Gastroesophageal sphincter (tissue), 3 donors: ENCODE results near the gene CACNB4.

ENCODE experiments used
- CTCF ChIP-seq, 4 experiments: fragments of 200-600 bp in 2 of 4; fragments of 450-650 bp in 2 of 4; sonication (generic) in 1 of 4; IDR thresholded peaks; one replicate each; pipeline ENCODE4 v1.5.1; 2017 to 2019; ENCODE audit warnings: antibody characterized with exemption in 4 of 4, mild to moderate bottlenecking in 2 of 4, moderate library complexity in 2 of 4
- POLR2A ChIP-seq, 2 donors: fragments of 450-650 bp; IDR thresholded peaks; one replicate each; pipeline ENCODE4 v1.6.1; 2017; ENCODE audit warnings: antibody characterized with exemption in 2 of 2, mild to moderate bottlenecking in 2 of 2, moderate library complexity in 1 of 2

DNA sequence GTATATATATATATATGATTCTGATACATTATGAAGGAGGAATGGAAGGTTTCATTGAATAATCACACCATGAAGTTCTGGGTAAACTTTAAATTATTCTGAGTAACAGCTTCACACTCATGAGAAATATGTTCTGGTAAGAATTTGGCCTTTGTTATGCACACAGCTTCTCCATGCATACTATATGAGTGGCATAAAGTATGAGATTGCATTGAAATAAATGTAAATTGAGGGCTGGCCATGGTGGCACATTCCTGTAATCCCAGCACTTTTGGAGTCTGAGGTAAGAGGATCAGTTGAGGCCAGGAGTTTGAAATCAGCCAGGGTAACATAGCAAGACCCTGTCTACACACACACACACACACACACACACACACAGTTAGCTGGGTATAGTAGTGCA, 220.6 kb downstream of the CACNB4 start:
- TF ChIP-seq CTCF (IDR thresholded peaks at IDR 0.05) (no peak), POLR2A (IDR thresholded peaks at IDR 0.05) (no peak)
